ENCODE results near the gene PDXP.

PDXP gene

DNA sequence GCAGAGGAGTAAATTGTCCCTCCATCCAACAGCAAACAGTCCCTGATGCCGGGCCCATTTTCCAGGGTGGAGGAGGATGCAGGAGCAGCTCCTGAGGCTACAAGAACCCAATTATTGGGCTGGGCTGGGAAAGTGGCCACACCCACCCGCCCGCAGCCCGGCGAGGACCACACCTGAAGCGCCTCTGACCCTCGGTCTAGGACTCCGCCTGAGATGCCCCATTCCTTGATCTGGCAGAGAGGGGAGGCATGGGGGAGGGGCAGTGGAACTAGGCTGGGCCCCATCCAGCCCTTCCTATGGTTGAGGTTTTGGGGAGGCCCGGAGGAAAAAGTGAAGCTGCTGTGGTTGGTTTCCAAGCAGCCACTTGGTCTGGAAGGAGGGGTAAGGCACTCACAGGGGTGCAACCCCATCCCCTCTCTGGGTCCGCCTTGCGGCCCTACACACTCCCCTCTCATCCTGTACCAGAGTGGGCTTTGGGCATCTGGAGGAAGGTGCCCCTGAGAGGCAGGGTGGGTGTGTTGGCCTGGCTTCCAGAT, 14.5 kb downstream of the PDXP start:
- DNase-seq: no peak
- H3K4me3 ChIP-seq (ENCODE audit: insufficient read depth, low read depth, low read length, poor library complexity, severe bottlenecking): no peak overlapping the region
- peak overlapping the region; percentile 35 for H3K27ac ChIP-seq (ENCODE audit: insufficient read depth, low read length, poor library complexity, severe bottlenecking)
- peaks cover 37% of the 10 kb centered on the region for H3K4me1 ChIP-seq (ENCODE audit: control insufficient read depth, insufficient read depth, low read length, poor library complexity, severe bottlenecking)
- no peaks in the 10 kb centered on the region for H3K9me3 ChIP-seq (ENCODE audit: control insufficient read depth, low read length)
- no peaks in the 10 kb centered on the region for H3K36me3 ChIP-seq (ENCODE audit: control insufficient read depth, insufficient read depth, low read length)
- H3K27me3 ChIP-seq (replicated peaks; ENCODE audit: control insufficient read depth, insufficient read depth, low read length, poor library complexity, severe bottlenecking): no peaks in the 10 kb centered on the region

DNA sequence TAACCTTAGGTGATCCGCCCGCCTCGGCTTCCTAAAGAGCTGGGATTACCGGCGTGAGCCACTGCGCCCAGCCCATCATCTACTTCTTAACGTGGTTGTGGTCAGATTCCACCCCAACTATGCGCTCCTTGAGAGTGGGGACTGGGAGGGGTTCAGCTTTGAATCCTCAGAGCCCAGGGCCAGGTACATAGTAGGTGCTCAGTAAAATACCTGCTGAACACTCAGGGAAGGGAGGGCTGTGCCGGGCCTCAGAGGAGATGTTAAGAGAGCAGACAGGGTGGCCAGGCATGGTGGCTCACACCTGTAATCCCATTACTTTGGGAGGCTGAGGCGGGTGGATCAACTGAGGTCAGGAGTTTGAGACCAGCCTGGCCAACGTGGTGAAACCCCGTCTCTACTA, 15.7 kb downstream of the PDXP start:
- H3K27ac ChIP-seq (ENCODE audit: insufficient read depth, low read length, poor library complexity, severe bottlenecking): peak overlapping the region; percentile 7
- H3K9me3 ChIP-seq (ENCODE audit: control insufficient read depth, low read length): no peaks in the 10 kb centered on the region
- H3K36me3 ChIP-seq (ENCODE audit: control insufficient read depth, insufficient read depth, low read length): no peaks in the 10 kb centered on the region
- DNase-seq: no peak
- H3K27me3 ChIP-seq (replicated peaks; ENCODE audit: control insufficient read depth, insufficient read depth, low read length, poor library complexity, severe bottlenecking): no peaks in the 10 kb centered on the region
- no peak overlapping the region for H3K4me3 ChIP-seq (ENCODE audit: insufficient read depth, low read depth, low read length, poor library complexity, severe bottlenecking)
- peaks cover 40% of the 10 kb centered on the region for H3K4me1 ChIP-seq (ENCODE audit: control insufficient read depth, insufficient read depth, low read length, poor library complexity, severe bottlenecking)

DNA sequence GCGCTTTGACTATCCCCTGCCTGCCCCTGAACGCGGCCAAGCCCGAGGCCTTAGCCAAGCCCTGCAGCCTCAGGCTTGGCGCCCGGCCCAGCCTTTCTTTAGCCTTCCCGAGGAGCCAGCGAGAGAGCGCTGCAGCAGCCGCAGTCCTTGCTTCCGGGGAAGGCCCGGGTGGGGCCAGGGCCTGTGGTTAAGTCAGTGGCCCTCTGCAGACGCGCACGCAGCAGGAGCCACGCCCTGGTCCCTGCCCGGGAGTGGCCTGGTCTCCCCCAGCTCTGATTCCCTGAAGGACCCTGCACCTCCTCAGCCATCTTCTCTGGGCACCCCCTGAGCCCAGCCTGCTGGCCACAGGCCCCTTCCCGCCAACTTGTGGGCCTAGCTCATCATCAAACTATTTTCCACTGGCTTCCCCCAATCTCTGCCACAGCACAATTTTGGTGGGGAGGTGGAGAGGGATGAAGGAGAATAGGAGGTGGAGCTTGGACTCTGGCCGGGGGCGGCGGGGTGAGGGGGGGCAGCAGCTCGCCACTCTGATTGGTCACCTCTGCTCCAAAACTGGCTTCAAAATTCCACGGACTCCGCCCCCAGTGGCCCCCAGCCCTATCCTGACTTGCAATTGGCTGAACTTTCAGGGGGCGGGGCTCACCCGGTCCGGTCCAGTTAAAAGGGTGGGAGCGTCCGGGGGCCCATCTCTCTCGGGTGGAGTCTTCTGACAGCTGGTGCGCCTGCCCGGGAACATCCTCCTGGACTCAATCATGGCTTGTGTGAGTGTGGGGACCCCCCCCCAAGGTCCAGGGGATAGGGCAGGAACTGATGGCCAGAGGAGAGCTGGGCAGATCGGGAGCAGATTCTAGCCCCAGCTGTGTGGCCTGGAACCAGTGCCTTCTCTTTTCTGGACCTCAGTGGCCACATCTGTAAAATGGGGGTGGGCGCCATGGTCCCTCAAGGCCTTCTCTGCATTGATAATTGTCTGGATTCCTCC, 16.7 kb downstream of the PDXP start, which contains the start of gene LGALS1:
LGALS1 (plus strand) TSS at position 686 of the 979 bp plus-strand sequence; CDS start at position 753, 67 bp downstream.
- peaks cover 3% of the 10 kb centered on the region for H3K36me3 ChIP-seq (ENCODE audit: control insufficient read depth, insufficient read depth, low read length)
- H3K4me1 ChIP-seq (ENCODE audit: control insufficient read depth, insufficient read depth, low read length, poor library complexity, severe bottlenecking): peaks cover 40% of the 10 kb centered on the region
- DNase-seq: peak; percentile 43 to 59 (median 49)
- peak within 1 kb of the TSS; percentile 98 for H3K27ac ChIP-seq (ENCODE audit: insufficient read depth, low read length, poor library complexity, severe bottlenecking)
- peak within 1 kb of the TSS; percentile 70 for H3K4me3 ChIP-seq (ENCODE audit: insufficient read depth, low read depth, low read length, poor library complexity, severe bottlenecking)
- no peaks in the 10 kb centered on the region for H3K9me3 ChIP-seq (ENCODE audit: control insufficient read depth, low read length)
- no peaks in the 10 kb centered on the region for H3K27me3 ChIP-seq (replicated peaks; ENCODE audit: control insufficient read depth, insufficient read depth, low read length, poor library complexity, severe bottlenecking)

DNA sequence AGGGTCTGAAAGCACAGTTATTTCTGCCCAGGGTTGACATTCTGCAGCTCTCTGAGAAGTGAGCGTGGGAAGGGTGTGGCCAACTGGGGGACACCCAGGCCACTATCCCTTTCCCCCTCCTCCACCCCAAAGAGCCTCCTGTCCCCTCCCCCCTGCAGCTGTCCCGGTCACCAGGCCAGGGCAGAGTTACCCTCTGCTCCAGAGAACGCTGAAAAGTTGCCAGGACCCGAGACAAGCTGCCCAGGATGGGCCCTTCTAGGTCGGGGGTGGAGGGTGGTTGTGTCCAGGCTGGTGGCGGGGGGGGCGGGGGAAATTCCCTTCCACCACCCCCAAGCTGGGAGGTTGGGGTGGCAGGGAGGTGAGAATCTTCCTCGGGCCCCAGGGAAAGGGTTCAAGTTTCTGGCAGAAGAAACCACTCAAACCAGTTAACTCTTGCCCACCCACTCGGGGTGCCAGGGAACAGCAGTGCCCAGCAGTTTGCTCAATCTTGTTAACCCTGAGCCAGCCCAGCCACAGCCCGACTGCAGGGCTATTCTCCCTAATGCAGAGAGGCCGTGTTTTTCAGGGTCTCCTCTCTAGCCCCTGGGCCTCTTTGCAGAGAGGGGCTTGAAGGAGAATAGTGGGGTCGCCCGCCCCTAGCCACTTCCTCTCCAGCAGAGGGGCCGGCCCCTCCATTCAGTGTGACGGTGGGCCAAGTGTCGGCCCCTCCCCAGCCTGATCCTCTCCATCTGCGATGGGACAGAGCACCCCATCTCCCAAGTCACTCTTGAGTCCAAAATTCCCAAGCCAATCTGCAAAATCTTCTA, 17.6 kb downstream of the PDXP start:
- Histone ChIP-seq H3K27me3 (replicated peaks; ENCODE audit: control insufficient read depth, insufficient read depth, low read length, poor library complexity, severe bottlenecking) (no peaks in the 10 kb centered on the region), H3K9me3 (ENCODE audit: control insufficient read depth, low read length) (no peaks in the 10 kb centered on the region), H3K36me3 (ENCODE audit: control insufficient read depth, insufficient read depth, low read length) (peaks cover 3% of the 10 kb centered on the region), H3K27ac (ENCODE audit: insufficient read depth, low read length, poor library complexity, severe bottlenecking) (peak overlapping the region; percentile 98), H3K4me3 (ENCODE audit: insufficient read depth, low read depth, low read length, poor library complexity, severe bottlenecking) (peak overlapping the region; percentile 70), H3K4me1 (ENCODE audit: control insufficient read depth, insufficient read depth, low read length, poor library complexity, severe bottlenecking) (peaks cover 40% of the 10 kb centered on the region)
- peak in 1 of 3 donors; percentile 22 for DNase-seq

DNA sequence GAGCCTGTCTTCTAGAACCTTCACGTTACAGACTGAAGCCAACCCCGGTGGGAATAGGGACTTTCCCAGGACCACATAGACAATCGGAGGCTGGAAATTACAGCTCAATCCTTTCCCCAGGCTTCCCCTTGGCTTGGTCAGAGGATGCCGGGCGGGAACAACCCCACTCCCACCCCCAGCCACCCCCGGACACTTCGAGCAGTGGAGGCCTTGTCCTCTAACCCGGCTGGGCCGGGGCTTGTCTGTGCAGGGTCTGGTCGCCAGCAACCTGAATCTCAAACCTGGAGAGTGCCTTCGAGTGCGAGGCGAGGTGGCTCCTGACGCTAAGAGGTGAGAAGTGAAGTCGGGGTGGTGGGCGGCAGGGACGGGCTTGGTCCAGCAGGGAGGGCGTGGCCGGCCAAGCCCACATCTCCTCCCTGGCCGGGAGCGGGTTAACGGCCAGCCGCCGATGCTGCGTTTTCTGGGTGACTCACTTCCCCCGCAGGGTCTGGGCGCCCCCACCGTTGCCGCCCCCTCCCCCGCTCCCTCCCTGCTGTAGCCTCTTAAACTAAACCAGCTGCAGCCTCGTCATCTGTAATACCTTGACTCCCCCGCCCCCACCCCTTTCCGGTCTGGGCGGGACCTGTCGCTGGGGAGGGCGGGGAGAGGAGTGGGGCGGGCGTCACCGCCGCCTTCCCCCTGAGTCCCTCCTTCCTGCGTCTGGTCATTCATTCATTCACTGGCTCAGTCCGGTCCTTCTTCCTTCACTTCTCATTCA, 18.4 kb downstream of the PDXP start:
- peaks cover 3% of the 10 kb centered on the region for H3K36me3 ChIP-seq (ENCODE audit: control insufficient read depth, insufficient read depth, low read length)
- H3K27me3 ChIP-seq (replicated peaks; ENCODE audit: control insufficient read depth, insufficient read depth, low read length, poor library complexity, severe bottlenecking): no peaks in the 10 kb centered on the region
- H3K9me3 ChIP-seq (ENCODE audit: control insufficient read depth, low read length): no peaks in the 10 kb centered on the region
- peaks cover 40% of the 10 kb centered on the region for H3K4me1 ChIP-seq (ENCODE audit: control insufficient read depth, insufficient read depth, low read length, poor library complexity, severe bottlenecking)
- H3K27ac ChIP-seq (ENCODE audit: insufficient read depth, low read length, poor library complexity, severe bottlenecking): peak overlapping the region; percentile 98
- peak overlapping the region; percentile 70 for H3K4me3 ChIP-seq (ENCODE audit: insufficient read depth, low read depth, low read length, poor library complexity, severe bottlenecking)
- DNase-seq: peak; percentile 88 to 94 (median 89)

DNA sequence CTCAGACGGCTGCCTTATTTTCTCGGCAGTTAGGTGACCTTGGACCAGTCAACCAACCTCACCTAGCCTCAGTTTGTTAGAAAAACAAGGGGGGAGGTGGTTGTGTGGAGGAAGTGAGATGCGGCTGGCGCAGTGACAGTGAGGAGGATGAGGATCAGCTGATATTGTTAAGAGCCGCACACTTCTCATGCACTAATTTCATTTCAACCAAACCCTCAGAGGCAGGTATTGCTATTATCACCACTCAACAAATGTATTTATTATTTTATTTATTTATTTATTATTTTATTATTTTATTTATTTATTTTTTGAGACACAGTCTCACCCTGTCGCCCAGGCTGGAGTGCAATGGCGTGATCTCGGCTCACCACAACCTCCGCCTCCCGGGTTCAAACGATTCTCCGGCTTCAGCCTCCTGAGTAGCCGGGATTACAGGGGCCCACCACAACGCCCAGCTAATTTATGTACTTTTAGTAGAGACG, 19.0 kb downstream of the PDXP start:
- Histone ChIP-seq H3K36me3 (ENCODE audit: control insufficient read depth, insufficient read depth, low read length) (peaks cover 3% of the 10 kb centered on the region), H3K27me3 (replicated peaks; ENCODE audit: control insufficient read depth, insufficient read depth, low read length, poor library complexity, severe bottlenecking) (no peaks in the 10 kb centered on the region), H3K9me3 (ENCODE audit: control insufficient read depth, low read length) (no peaks in the 10 kb centered on the region), H3K27ac (ENCODE audit: insufficient read depth, low read length, poor library complexity, severe bottlenecking) (peak overlapping the region; percentile 98), H3K4me3 (ENCODE audit: insufficient read depth, low read depth, low read length, poor library complexity, severe bottlenecking) (peak overlapping the region; percentile 70), H3K4me1 (ENCODE audit: control insufficient read depth, insufficient read depth, low read length, poor library complexity, severe bottlenecking) (peaks cover 40% of the 10 kb centered on the region)
- DNase-seq: no peak

DNA sequence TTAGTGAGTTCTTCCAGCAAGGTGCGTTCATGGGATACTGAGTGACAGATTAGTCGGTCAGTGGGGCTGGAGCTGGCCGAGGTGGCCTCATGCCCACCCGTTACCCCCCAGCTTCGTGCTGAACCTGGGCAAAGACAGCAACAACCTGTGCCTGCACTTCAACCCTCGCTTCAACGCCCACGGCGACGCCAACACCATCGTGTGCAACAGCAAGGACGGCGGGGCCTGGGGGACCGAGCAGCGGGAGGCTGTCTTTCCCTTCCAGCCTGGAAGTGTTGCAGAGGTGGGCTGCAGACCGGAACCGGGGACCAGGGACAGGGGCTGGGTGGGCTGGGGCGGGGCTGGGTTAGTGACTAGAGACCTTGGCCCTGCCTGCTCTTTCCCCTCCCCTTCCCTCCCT, 19.8 kb downstream of the PDXP start:
- Histone ChIP-seq H3K9me3 (ENCODE audit: control insufficient read depth, low read length) (no peaks in the 10 kb centered on the region), H3K27ac (ENCODE audit: insufficient read depth, low read length, poor library complexity, severe bottlenecking) (peak overlapping the region; percentile 98), H3K4me1 (ENCODE audit: control insufficient read depth, insufficient read depth, low read length, poor library complexity, severe bottlenecking) (peaks cover 32% of the 10 kb centered on the region), H3K27me3 (replicated peaks; ENCODE audit: control insufficient read depth, insufficient read depth, low read length, poor library complexity, severe bottlenecking) (no peaks in the 10 kb centered on the region), H3K4me3 (ENCODE audit: insufficient read depth, low read depth, low read length, poor library complexity, severe bottlenecking) (no peak overlapping the region), H3K36me3 (ENCODE audit: control insufficient read depth, insufficient read depth, low read length) (peaks cover 3% of the 10 kb centered on the region)
- no peak for DNase-seq

DNA sequence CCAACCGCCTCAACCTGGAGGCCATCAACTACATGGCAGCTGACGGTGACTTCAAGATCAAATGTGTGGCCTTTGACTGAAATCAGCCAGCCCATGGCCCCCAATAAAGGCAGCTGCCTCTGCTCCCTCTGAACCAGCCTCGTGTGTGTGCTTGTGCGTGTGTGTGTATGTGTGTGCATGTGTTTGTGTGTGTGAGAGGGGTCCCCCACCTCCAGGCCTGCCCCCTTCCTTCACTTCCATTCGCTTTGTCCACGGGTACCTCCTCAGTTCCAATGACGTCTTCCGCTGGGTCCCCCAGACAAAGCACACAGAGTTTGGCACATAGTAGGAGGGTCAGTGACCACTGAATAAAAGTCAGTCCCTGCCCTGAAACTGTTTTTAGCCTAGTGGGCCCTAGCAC, 21.1 kb downstream of the PDXP start:
- peaks cover 3% of the 10 kb centered on the region for H3K36me3 ChIP-seq (ENCODE audit: control insufficient read depth, insufficient read depth, low read length)
- H3K9me3 ChIP-seq (ENCODE audit: control insufficient read depth, low read length): no peaks in the 10 kb centered on the region
- no peaks in the 10 kb centered on the region for H3K27me3 ChIP-seq (replicated peaks; ENCODE audit: control insufficient read depth, insufficient read depth, low read length, poor library complexity, severe bottlenecking)
- no peak overlapping the region for H3K27ac ChIP-seq (ENCODE audit: insufficient read depth, low read length, poor library complexity, severe bottlenecking)
- H3K4me3 ChIP-seq (ENCODE audit: insufficient read depth, low read depth, low read length, poor library complexity, severe bottlenecking): no peak overlapping the region
- peaks cover 27% of the 10 kb centered on the region for H3K4me1 ChIP-seq (ENCODE audit: control insufficient read depth, insufficient read depth, low read length, poor library complexity, severe bottlenecking)
- DNase-seq: no peak

DNA sequence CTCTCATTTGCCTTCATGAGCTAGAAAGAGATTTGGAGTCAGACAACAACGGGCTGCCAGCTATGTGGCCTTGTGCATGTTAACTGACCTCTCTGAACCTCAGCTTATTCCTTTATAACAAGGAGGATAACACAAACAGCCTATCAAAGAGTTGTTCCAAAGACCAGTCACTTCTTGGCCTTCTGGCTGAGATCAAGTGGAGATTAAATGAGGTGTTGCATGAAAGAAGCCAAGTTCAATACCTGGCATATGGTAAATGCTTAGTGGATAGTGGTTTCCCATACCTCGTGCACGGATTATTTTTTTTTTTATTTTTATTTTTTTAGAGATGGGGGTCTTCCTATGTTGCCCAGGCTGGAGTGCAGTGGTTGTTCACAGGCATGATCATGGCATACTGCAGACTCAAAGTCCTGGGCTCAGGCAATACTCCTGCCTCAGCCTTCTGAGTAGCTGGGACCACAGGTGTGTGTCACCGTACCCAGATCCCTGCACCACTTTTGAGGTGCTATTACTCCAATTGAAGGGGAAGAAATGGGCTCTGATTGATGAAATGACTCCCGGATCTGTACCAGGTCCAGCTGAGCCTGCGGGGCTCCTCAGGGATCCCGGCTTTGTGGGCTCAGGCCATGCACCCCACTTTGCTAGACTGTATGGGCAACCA, 21.8 kb downstream of the PDXP start:
- Histone ChIP-seq H3K27ac (ENCODE audit: insufficient read depth, low read length, poor library complexity, severe bottlenecking) (peak overlapping the region; percentile 1), H3K9me3 (ENCODE audit: control insufficient read depth, low read length) (no peaks in the 10 kb centered on the region), H3K4me1 (ENCODE audit: control insufficient read depth, insufficient read depth, low read length, poor library complexity, severe bottlenecking) (peaks cover 21% of the 10 kb centered on the region), H3K4me3 (ENCODE audit: insufficient read depth, low read depth, low read length, poor library complexity, severe bottlenecking) (no peak overlapping the region), H3K36me3 (ENCODE audit: control insufficient read depth, insufficient read depth, low read length) (peaks cover 3% of the 10 kb centered on the region), H3K27me3 (replicated peaks; ENCODE audit: control insufficient read depth, insufficient read depth, low read length, poor library complexity, severe bottlenecking) (no peaks in the 10 kb centered on the region)
- no peak for DNase-seq
